Measurements from ENCODE around the gene C5orf63.

DNA sequence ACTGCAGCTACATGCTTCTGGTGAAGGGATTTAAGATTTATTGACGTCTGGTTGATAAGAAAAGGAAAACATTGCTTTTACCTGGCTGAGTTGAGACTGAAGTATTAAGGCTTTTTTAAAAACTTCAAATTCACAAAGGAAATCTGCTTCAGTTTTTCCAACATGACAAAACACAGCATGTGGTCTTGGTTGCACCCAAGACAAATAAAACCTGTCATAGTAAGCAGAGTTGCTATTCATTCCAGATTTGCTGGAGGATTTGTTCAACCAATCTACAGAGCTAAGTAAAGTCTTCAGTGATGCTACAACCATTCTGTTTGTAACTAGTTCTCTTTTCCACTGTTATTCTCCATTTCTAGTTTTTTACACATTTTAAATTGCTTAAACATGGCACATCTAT, 11.3 kb downstream of the C5orf63 start:
- no peak for TF ChIP-seq CTCF (conservative IDR thresholded peaks at IDR 0.05; ENCODE audit: low read depth, low read length)
- no peak for TF ChIP-seq EZH2 (IDR thresholded peaks at IDR 0.05; ENCODE audit: borderline replicate concordance, low read depth, low read length, poor library complexity, severe bottlenecking)

Data from A673 (cell line).